ENCODE results near the gene ZZZ3. TPM values are rescaled to one million over a fixed set of nuclear protein-coding genes. Genes with fewer than 3 reads are reported as not detected.

ZZZ3 gene
- total RNA-seq, 1 donor from 2014 or later: 55.6 TPM

- no peaks in the 10 kb centered on the region for H3K27me3 ChIP-seq
- H3K4me1 ChIP-seq: peaks cover 0 to 5% of the 10 kb centered on the region in 2 donors
- no peak overlapping the region for H3K27ac ChIP-seq
- peaks cover 0 to 8% of the 10 kb centered on the region in 2 donors for H3K9me3 ChIP-seq
- no peak for TF ChIP-seq CTCF (IDR thresholded peaks at IDR 0.05)
- no peak for DNase-seq (ENCODE audit: low spot score in 2 of 2)
- peaks cover 0 to 13% of the 10 kb centered on the region in 2 donors for H3K36me3 ChIP-seq
- intact Hi-C loops (cut with DNase I): no loop called here
- H3K4me3 ChIP-seq: no peak overlapping the region
Observed at GRCh38 chr1:77643456-77643855, 39.0 kb downstream of the ZZZ3 start.

GRCh38 chr1:77642941-77643340 is 39.5 kb downstream of the ZZZ3 start:
- no peak overlapping the region for H3K27ac ChIP-seq
- no peak for TF ChIP-seq CTCF (IDR thresholded peaks at IDR 0.05)
- H3K36me3 ChIP-seq: peaks cover 0 to 13% of the 10 kb centered on the region in 2 donors
- peaks cover 0 to 5% of the 10 kb centered on the region in 2 donors for H3K4me1 ChIP-seq
- no peak for DNase-seq (ENCODE audit: low spot score in 2 of 2)
- peaks cover 0 to 3% of the 10 kb centered on the region in 2 donors for H3K9me3 ChIP-seq
- intact Hi-C loops (cut with DNase I): no loop called here
- no peak overlapping the region for H3K4me3 ChIP-seq
- no peaks in the 10 kb centered on the region for H3K27me3 ChIP-seq

GRCh38 chr1:77642196-77642595 is 40.3 kb downstream of the ZZZ3 start:
- DNase-seq (ENCODE audit: low spot score in 2 of 2): no peak
- intact Hi-C loops (cut with DNase I): no loop called here
- Histone ChIP-seq H3K27me3 (no peaks in the 10 kb centered on the region), H3K36me3 (peaks cover 0 to 13% of the 10 kb centered on the region in 2 donors), H3K4me1 (peaks cover 0 to 5% of the 10 kb centered on the region in 2 donors), H3K4me3 (no peak overlapping the region), H3K27ac (no peak overlapping the region), H3K9me3 (no peaks in the 10 kb centered on the region)
- TF ChIP-seq CTCF (IDR thresholded peaks at IDR 0.05): no peak

GRCh38 chr1:77639557-77640069 is 42.8 kb downstream of the ZZZ3 start:
- H3K36me3 ChIP-seq: peaks cover 0 to 4% of the 10 kb centered on the region in 2 donors
- no peak for DNase-seq (ENCODE audit: low spot score in 2 of 2)
- H3K27ac ChIP-seq: no peak overlapping the region
- no peaks in the 10 kb centered on the region for H3K9me3 ChIP-seq
- no peaks in the 10 kb centered on the region for H3K27me3 ChIP-seq
- no peak for TF ChIP-seq CTCF (IDR thresholded peaks at IDR 0.05)
- H3K4me3 ChIP-seq: no peak overlapping the region
- H3K4me1 ChIP-seq: peaks cover 0 to 5% of the 10 kb centered on the region in 2 donors
- intact Hi-C loops (cut with DNase I): no loop called here

GRCh38 chr1:77639056-77639455 is 43.4 kb downstream of the ZZZ3 start:
- Histone ChIP-seq H3K36me3 (peaks cover 0 to 4% of the 10 kb centered on the region in 2 donors), H3K4me3 (no peak overlapping the region), H3K27me3 (no peaks in the 10 kb centered on the region), H3K27ac (no peak overlapping the region), H3K9me3 (no peaks in the 10 kb centered on the region), H3K4me1 (peaks cover 0 to 5% of the 10 kb centered on the region in 2 donors)
- intact Hi-C loops (cut with DNase I): no loop called here
- no peak for DNase-seq (ENCODE audit: low spot score in 2 of 2)
- no peak for TF ChIP-seq CTCF (IDR thresholded peaks at IDR 0.05)

- no peak for TF ChIP-seq CTCF (IDR thresholded peaks at IDR 0.05)
- peaks cover 11 to 18% of the 10 kb centered on the region in 2 donors for H3K36me3 ChIP-seq
- peaks cover 0 to 5% of the 10 kb centered on the region in 2 donors for H3K4me1 ChIP-seq
- no peaks in the 10 kb centered on the region for H3K9me3 ChIP-seq
- intact Hi-C loops (cut with DNase I): no loop called here
- H3K27me3 ChIP-seq: no peaks in the 10 kb centered on the region
- no peak for DNase-seq (ENCODE audit: low spot score in 2 of 2)
- H3K4me3 ChIP-seq: no peak overlapping the region
- H3K27ac ChIP-seq: no peak overlapping the region
Observed at GRCh38 chr1:77636864-77637263, 45.6 kb downstream of the ZZZ3 start.
